Vagina (tissue), 2 donors: ENCODE data around the gene ITPKB. TPM values are rescaled to one million over a fixed set of nuclear protein-coding genes. Genes with fewer than 3 reads are reported as not detected.

Experiments used
- DNase-seq, 2 donors: peaks; one replicate each; pipeline ENCODE4 v3.0.0-alpha.2; 2017; ENCODE audit errors: extremely low spot score in 2 of 2
- H3K27ac ChIP-seq: fragments of 200-600 bp; sonication (generic); one replicate; pipeline ENCODE4 v1.5.1; 2019
- H3K27me3 ChIP-seq: fragments of 200-600 bp; sonication (generic); one replicate; pipeline ENCODE4 v1.5.1; 2019
- H3K36me3 ChIP-seq, 2 donors: fragments of 200-600 bp; sonication (generic); one replicate each; pipeline ENCODE4 v1.5.1; 2017 to 2019
- H3K4me1 ChIP-seq: fragments of 200-600 bp; sonication (generic); one replicate; pipeline ENCODE4 v1.5.1; 2019
- H3K4me3 ChIP-seq, 2 donors: fragments of 200-600 bp; sonication (generic); 1 replicate in 1 of 2; 2 replicates in 1 of 2; pipeline ENCODE4 v1.5.1; 2016 to 2019
- H3K9me3 ChIP-seq: fragments of 200-600 bp; sonication (generic); one replicate; pipeline ENCODE4 v1.5.1; 2019
- POLR2A ChIP-seq, 2 donors: fragments of 450-650 bp; IDR thresholded peaks; one replicate each; pipeline ENCODE4 v1.6.1; 2017; ENCODE audit warnings: antibody characterized with exemption in 2 of 2, mild to moderate bottlenecking in 2 of 2, moderate library complexity in 2 of 2
- POLR2AphosphoS5 ChIP-seq, 2 donors: sonication (generic); formaldehyde crosslinking; IDR thresholded peaks; one replicate each; pipeline ENCODE4 v1.9.0; 2017; ENCODE audit warnings: antibody characterized with exemption in 2 of 2, mild to moderate bottlenecking in 2 of 2, low read depth in 1 of 2; ENCODE audit not compliant: insufficient read depth in 1 of 2
- intact Hi-C: fragments of 100-400 bp; cut with DNase I; formaldehyde crosslinking; loops from one replicate; pipeline ENCODE4 v1.15.1; 2023
- total RNA-seq: library from RNA; depleted of rRNA; stranded (reverse); fragments of >200 nt; gene quantifications from one replicate; pipeline ENCODE4 v1.2.3, GENCODE V29; 2016
- TF ChIP-seq, protein P1 (sequence below), 3 experiments: fragments of 450-650 bp in 2 of 3; fragments of 200-600 bp in 1 of 3; sonication (generic) in 1 of 3; IDR thresholded peaks; one replicate each; pipeline ENCODE4 v1.5.1; 2017 to 2019; ENCODE audit warnings: antibody characterized with exemption in 3 of 3, mild to moderate bottlenecking in 2 of 3, moderate library complexity in 2 of 3

ITPKB gene
- total RNA-seq, 1 donor from 2014 or later = 31.7 TPM

DNA sequence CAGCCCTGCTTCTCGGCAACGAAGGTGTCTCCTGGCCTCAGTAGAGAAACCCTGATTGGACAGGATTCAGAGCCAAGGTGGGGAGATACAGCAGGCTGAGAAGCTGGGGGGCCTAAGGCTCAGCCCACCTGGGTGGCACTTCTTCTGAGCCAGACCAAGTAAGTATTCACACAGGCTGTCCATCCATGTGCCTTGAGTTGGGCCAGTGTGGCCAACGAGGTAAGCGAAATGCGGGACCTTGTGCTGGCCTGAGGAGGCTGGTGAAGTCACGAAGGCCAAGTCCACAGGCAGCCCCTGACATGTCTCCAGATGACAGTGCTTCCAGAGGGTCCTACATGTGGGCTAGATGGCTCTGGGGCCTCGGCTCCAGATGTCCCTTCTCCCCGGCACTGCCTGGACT, 91.4 kb downstream of the ITPKB start:
- intact Hi-C loops = no loop called here
- Histone ChIP-seq H3K27ac (no peak overlapping the region), H3K36me3 (peaks cover 0 to 25% of the 10 kb centered on the region in 2 donors)

DNA sequence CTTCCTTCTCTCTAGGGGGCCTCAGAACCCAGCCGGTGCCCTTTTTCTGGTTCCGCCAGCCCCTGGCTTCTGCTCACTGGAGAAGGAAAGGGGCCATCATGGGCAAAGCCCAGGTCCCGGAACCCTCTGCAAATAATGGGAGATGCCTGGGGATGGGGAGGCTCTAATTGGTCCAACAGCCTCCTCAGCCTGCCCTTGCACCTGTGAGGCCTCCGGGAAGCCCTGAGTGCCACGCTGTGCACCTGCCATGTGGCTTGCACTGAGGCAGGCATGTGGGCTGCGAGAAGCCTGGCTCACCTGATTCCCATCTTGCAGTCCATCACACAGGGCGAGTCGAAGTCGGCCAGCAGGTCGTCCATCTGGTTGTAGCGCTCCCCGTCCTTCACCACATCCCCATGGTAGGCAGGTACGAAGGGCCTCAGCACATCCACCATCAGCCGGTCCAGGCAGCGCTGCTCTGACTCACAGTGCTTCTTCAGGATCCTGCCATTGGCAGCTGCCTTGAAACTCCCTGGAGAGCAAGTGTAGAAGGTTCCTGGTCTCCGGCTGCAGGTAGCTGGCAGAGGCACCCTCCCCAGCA, 92.1 kb downstream of the ITPKB start:
- no peaks in the 10 kb centered on the region for H3K27me3 ChIP-seq
- H3K4me3 ChIP-seq = no peak overlapping the region
- peaks cover 32% of the 10 kb centered on the region for H3K4me1 ChIP-seq
- no peak overlapping the region for H3K27ac ChIP-seq
- peaks cover 0 to 25% of the 10 kb centered on the region in 2 donors for H3K36me3 ChIP-seq
- TF ChIP-seq POLR2AphosphoS5 (IDR thresholded peaks at IDR 0.05; ENCODE audit: insufficient read depth in 1 of 2, low read depth in 1 of 2) (no peak), POLR2A (IDR thresholded peaks at IDR 0.05) (no peak)
- TF ChIP-seq, protein P1, sequence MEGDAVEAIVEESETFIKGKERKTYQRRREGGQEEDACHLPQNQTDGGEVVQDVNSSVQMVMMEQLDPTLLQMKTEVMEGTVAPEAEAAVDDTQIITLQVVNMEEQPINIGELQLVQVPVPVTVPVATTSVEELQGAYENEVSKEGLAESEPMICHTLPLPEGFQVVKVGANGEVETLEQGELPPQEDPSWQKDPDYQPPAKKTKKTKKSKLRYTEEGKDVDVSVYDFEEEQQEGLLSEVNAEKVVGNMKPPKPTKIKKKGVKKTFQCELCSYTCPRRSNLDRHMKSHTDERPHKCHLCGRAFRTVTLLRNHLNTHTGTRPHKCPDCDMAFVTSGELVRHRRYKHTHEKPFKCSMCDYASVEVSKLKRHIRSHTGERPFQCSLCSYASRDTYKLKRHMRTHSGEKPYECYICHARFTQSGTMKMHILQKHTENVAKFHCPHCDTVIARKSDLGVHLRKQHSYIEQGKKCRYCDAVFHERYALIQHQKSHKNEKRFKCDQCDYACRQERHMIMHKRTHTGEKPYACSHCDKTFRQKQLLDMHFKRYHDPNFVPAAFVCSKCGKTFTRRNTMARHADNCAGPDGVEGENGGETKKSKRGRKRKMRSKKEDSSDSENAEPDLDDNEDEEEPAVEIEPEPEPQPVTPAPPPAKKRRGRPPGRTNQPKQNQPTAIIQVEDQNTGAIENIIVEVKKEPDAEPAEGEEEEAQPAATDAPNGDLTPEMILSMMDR (IDR thresholded peaks at IDR 0.05) = no peak
- intact Hi-C loops = no loop called here
- DNase-seq = no peak
- no peaks in the 10 kb centered on the region for H3K9me3 ChIP-seq

More for the DNA sequence above, 91.4 kb downstream of the ITPKB start:
- no peaks in the 10 kb centered on the region for H3K9me3 ChIP-seq
- H3K4me1 ChIP-seq = peaks cover 32% of the 10 kb centered on the region
- DNase-seq = no peak
- TF ChIP-seq POLR2A (IDR thresholded peaks at IDR 0.05) = no peak
- TF ChIP-seq POLR2AphosphoS5 (IDR thresholded peaks at IDR 0.05; ENCODE audit: insufficient read depth in 1 of 2, low read depth in 1 of 2) = no peak
- TF ChIP-seq, protein P1 (IDR thresholded peaks at IDR 0.05) = no peak
- H3K27me3 ChIP-seq = no peaks in the 10 kb centered on the region
- no peak overlapping the region for H3K4me3 ChIP-seq

DNA sequence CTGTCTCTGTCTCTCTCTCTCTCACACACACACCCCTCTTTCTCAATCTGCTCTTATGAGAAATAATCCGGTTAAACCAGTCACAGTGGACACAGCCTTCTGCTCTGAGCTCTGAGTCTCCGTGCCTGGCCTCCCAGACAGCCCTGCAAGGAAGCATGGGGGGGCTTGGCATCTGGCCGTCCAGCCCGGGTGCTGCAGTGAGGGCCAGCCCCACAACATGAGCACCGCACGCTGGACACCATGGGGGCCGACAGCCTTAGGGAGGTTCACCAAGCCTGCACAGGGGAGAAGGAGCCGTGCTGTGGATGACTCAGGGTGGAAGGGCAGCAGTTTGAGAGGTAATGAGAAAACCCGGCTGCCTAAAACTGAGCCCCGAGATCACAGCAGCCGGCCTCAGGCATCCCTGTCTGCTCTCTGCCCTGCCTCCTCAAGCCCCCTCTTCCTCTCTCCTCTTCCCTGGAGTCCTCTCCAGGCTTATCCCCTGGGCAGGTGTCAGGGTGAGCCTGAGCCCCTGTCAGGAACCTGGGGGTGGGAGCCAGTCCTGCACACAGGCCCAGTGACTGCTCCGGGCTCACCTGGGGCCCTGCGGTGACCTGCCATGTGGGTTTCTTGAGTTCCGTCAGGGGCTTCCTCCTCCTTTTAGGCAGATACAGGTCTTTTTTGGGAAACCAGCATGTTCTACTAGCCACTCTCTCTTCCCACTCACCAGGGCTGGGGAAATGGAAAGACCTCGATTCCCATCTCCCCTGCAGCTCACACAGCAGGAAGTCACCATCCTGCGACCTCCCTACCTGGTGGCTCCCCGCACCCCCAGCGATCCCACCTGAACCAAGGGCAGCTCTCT, 92.8 kb downstream of the ITPKB start:
- intact Hi-C loops = no loop called here
- no peaks in the 10 kb centered on the region for H3K9me3 ChIP-seq
- H3K27ac ChIP-seq = peak overlapping the region; percentile 25
- no peaks in the 10 kb centered on the region for H3K27me3 ChIP-seq
- peaks cover 32% of the 10 kb centered on the region for H3K4me1 ChIP-seq
- TF ChIP-seq POLR2AphosphoS5 (IDR thresholded peaks at IDR 0.05; ENCODE audit: insufficient read depth in 1 of 2, low read depth in 1 of 2) = peak in 1 of 2 donors; percentile 56
- TF ChIP-seq, protein P1 (IDR thresholded peaks at IDR 0.05) = no peak
- TF ChIP-seq POLR2A (IDR thresholded peaks at IDR 0.05) = no peak
- H3K4me3 ChIP-seq = no peak overlapping the region
- no peak for DNase-seq
- peaks cover 0 to 32% of the 10 kb centered on the region in 2 donors for H3K36me3 ChIP-seq

DNA sequence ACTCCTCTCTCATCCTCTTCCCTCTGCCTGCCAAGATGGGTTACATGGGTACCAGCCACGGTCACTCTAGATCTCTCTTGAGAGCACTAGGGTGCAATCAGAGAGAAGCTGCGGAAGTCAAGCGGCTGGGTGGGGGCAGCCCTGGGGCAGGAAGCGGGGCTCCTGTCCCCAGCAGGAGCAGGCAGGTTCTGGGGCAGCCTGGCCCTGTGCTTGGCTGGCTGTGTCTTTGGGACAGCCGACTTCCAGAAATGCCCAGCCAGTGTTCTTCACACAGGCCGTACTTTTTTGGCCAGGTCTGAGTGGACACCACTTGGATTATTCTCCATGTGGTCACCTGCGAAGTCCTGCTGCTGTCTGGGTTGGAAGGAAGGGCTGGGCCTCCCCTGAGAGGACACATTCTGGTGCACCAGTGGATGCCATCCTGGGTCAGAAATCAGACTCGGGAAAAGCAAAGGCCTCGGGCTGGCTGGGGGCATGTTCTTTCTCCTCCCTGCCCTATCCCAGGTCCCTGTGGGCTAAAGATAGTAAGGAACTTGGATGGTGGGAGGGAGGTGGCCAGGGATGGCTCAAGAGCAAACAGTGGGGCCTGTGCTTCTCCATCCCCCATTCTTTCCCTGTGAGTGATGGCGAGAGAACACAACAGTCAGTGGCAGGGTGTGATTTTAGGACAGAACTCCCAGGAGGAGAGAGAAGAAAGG, 93.7 kb downstream of the ITPKB start:
- H3K9me3 ChIP-seq = no peaks in the 10 kb centered on the region
- intact Hi-C loops = no loop called here
- H3K36me3 ChIP-seq = peaks cover 0 to 38% of the 10 kb centered on the region in 2 donors
- TF ChIP-seq POLR2AphosphoS5 (IDR thresholded peaks at IDR 0.05; ENCODE audit: insufficient read depth in 1 of 2, low read depth in 1 of 2) = no peak
- TF ChIP-seq POLR2A (IDR thresholded peaks at IDR 0.05) = no peak
- TF ChIP-seq, protein P1 (IDR thresholded peaks at IDR 0.05) = no peak
- no peak overlapping the region for H3K4me3 ChIP-seq
- H3K4me1 ChIP-seq = peaks cover 26% of the 10 kb centered on the region
- H3K27me3 ChIP-seq = no peaks in the 10 kb centered on the region
- no peak for DNase-seq
- peak overlapping the region; percentile 25 for H3K27ac ChIP-seq
